Stimulated activated CD8-positive, alpha-beta memory T cell treated with anti-CD3 and anti-CD28 coated beads, Interleukin-12 subunit alpha, Interleukin-12 subunit beta, amount 100 ng/mL, for 24 hours (primary cell): ENCODE data around the gene ZNF639.
"Not testable (repeated sequence)": the region's sequence is repeated elsewhere in the genome, so short reads cannot be mapped to it uniquely, and the experiment has no call there.

ENCODE experiments used
- DNase-seq: peaks from one replicate; pipeline ENCODE4 v3.0.0-alpha.2; 2020; ENCODE audit errors: extremely low read depth

The ZNF639 gene

GRCh38 chr3:179322286-179323196, at the start of gene ZNF639:
Gene ZNF639 (plus strand): TSS chr3:179323031. CDS start chr3:179328294, 5,263 bp downstream.
- DNase-seq, result peak; percentile 71

- DNase-seq, result not testable (repeated sequence)
Observed at GRCh38 chr3:179274434-179274833, 48.4 kb upstream of the ZNF639 start.

GRCh38 chr3:179276001-179276400, 46.8 kb upstream of the ZNF639 start:
- no peak for DNase-seq

- DNase-seq, result no peak
Observed at GRCh38 chr3:179276743-179277142, 46.1 kb upstream of the ZNF639 start.

- DNase-seq, result no peak
Observed at GRCh38 chr3:179278151-179278550, 44.7 kb upstream of the ZNF639 start.

GRCh38 chr3:179278932-179279693, 43.7 kb upstream of the ZNF639 start:
- DNase-seq, result no peak

- no peak for DNase-seq
Observed at GRCh38 chr3:179279837-179280236, 43.0 kb upstream of the ZNF639 start.

GRCh38 chr3:179281825-179282224, 41.0 kb upstream of the ZNF639 start:
- no peak for DNase-seq

- no peak for DNase-seq
Observed at GRCh38 chr3:179286331-179286730, 36.5 kb upstream of the ZNF639 start.

- no peak for DNase-seq
Observed at GRCh38 chr3:179288845-179289244, 34.0 kb upstream of the ZNF639 start.

- DNase-seq, result no peak
Observed at GRCh38 chr3:179289295-179289694, 33.5 kb upstream of the ZNF639 start.

GRCh38 chr3:179292450-179292849, 30.4 kb upstream of the ZNF639 start:
- DNase-seq, result no peak

GRCh38 chr3:179297971-179298725, 24.7 kb upstream of the ZNF639 start:
- no peak for DNase-seq

- DNase-seq, result no peak
Observed at GRCh38 chr3:179299316-179299715, 23.5 kb upstream of the ZNF639 start.

GRCh38 chr3:179299999-179300613, 22.7 kb upstream of the ZNF639 start:
- no peak for DNase-seq

- no peak for DNase-seq
Observed at GRCh38 chr3:179301645-179302044, 21.2 kb upstream of the ZNF639 start.

GRCh38 chr3:179302111-179302510, 20.7 kb upstream of the ZNF639 start:
- DNase-seq, result no peak

GRCh38 chr3:179304605-179305004, 18.2 kb upstream of the ZNF639 start:
- no peak for DNase-seq

- DNase-seq, result not testable (repeated sequence)
Observed at GRCh38 chr3:179307362-179307761, 15.5 kb upstream of the ZNF639 start.

- no peak for DNase-seq
Observed at GRCh38 chr3:179308001-179308400, 14.8 kb upstream of the ZNF639 start.

- DNase-seq, result no peak
Observed at GRCh38 chr3:179309225-179310078, 13.4 kb upstream of the ZNF639 start.
